CD4-positive, alpha-beta T cell treated with Interleukin-21 for 1 hour (primary cell): ENCODE data around the gene ENOX2.

Experiments used
- DNase-seq: peaks from one replicate; pipeline ENCODE4 v3.0.0-alpha.2; 2020

ENOX2 gene

DNA sequence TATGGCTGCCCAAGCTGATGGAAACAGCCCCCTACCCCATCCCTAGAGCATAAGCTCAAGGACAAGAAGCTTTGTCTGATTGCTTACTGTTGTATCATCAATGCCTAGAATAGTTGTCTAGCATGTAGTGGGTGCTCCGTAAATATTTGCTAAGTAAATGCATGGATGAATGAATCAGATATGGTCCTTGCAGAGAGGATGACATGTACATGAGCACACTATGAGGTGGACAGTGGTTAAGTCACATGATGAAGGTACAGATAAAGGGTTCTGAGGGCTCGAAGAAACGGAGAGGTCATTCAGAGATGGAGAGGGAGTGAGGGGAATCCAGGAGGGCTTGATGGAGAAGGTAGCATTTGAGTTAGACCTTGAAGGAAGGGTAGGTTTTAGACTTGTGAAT, 287.1 kb downstream of the ENOX2 start:
- no peak for DNase-seq

DNA sequence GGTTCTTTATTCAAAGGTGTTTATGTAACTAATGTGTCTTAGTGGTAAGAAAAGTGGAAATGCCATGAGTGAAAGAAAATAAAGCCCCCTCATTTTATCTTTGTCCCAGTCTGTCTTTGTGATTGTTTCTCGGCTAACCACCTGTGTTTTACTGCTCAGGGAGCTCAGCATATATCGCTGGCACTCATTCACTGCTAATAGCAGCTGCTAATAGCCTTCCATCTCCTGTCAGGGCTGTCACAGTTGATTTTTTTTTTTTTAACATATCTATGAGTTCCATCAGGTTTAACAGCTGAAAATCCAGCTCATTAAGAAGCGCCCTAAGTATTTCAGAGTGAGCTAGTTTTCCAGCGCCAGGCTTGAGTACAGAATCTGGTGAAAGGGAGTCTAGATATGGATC, 295.6 kb downstream of the ENOX2 start:
- no peak for DNase-seq

DNA sequence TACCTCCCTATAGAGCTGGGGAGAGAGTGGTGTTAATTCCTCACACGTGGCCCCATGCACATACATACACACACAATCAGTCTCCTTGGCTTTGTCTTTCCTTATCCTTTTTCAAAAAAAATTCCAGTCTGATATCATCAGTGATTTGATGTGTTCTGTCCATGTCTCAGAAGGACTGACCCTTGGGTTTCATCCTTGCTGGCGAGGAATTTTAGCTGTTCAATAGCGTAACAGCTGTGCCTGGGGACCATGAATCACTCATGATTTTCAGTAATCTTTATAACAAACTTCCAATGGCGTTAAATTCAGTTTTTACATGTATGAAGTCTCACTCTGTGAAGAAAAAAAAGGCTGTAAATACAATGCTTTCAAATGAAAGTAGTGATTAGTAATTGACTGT, 296.6 kb downstream of the ENOX2 start:
- no peak for DNase-seq

DNA sequence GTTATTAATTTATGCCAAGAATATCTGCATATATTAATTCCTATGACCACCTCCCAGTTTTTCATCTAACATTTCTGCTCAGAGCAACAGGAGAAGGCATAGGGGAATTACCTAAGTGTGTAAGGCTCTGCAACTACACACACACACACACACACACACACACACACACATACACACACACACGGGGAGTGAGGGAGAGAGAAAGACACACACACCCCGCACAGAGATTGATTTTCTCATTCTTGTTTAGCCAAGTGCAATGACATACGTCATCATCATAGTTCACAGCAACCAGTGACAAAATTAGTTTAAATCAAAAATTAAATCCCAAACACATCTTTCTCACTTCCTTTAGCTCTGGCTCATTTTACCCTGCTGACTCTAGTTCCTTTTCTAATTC, 298.1 kb downstream of the ENOX2 start:
- no peak for DNase-seq

DNA sequence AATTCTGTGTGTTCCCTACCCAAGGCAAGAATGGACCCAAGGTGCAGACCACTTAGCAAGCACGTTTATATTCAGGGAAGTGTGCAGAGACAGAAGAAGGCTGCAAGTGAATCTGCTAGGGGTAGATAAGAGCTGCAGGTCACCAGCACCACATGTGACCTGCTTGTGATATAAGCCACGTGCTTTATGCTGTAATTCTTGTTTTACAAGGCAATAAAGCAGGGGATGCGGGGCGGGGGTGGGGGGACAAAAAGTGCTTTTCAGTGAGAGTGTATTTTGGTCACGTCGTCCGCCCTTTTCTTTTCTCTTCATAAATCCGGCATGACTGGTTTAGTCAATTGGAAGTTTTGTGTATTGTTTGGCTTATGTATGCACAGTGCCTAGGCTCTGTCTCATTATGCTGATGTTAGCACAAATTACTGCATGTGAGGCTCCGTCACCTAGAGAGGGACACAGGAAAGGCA, 308.5 kb downstream of the ENOX2 start:
- no peak for DNase-seq

DNA sequence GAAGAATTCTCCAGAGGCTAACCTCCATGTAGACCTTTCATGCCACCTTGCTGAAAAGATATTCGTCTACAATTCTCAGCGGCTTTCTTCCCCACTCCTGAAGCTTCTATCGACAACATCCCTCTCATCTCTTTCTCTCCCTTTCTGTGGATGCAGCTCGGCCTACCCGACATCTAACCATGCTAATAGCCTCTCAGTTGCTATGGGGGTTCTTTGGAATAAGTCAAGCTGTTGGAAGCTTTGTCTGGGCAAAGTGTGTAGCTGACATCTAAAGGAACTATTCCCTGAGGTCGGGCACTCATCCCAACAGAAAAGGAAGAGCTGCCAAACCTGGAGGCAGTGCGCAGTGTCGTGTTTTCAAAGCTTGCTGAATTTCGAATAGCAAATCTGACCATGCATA, 309.1 kb downstream of the ENOX2 start:
- DNase-seq = no peak

DNA sequence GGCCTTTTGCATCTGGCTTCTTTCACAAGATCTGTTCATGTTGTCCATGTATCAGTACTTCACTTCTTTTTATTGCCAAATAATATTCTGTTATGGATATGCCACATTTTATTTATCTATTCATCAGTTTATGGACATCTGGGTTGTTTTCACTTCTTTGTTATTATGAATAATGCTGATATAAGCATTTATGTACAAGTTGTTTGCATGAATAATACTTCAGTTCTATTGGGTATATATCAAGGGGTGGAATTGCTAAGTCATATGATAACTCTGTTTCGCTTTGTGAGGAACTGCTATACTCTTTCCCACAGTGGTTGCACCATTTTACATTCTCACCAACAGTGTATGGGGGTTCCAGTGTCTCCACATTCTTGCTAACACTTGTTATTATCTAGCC, 310.8 kb downstream of the ENOX2 start:
- DNase-seq = no peak

DNA sequence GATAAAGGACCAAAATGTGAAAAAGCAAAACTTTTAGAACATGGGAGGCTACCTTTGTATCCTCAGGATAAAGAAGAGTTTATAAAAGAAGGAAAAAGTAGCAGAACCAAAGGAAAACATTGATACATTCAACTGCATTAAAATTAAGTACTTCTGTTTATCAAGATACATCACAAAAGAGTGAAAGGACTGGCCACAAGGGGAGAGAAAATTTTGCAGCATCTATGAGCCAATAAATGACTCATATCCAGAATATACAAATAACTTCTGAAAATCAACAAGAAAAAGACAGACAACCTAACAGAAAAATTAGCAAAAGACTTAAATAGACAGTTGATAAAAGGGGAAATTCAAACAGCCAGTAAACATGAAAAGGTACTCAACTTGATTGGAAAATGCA, 324.1 kb downstream of the ENOX2 start:
- no peak for DNase-seq

DNA sequence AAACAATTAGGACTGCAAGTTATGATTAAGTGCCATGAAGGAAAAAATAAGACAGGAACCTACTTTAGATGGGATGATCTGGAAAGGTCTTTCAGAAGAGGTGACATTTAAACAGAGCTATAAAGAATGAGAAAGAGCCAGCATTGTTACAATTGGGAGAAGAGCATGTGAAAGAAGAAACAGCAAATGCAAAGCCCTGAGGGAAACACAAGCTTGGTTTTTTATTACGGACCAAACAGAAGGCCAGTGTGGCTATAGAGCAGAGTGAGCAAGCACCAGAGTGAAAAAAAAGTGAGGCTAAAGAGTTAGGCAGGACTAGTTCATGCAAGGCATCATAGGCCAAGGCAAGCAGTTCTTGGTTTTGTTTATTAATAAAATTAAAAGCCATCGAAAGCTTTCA, 325.6 kb downstream of the ENOX2 start:
- DNase-seq = no peak

DNA sequence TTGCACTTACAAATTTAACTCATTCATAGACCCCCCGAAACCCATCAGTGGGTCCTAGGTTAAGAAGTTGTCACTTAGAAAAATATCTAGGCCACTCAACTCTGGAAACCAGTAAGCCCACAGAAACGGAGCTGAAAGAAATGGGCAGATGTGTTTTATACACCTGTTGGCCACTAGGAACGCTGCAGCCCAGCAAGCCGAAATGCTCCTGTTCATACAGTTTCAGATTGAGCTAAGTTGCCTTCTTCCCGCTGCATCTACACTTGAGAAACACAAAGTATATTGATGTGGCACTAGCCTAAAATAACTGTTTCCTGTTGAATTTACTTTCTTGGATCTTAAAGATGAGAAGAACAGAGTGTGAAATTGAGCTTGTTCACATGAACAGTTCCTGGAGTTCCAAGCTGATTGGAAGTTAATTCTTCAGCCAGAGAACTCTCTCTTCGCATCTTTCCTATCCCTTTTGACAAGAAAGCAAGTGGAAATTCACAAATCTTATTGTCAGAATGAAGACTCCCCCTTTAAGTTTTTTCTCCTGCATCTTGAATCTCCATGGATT, 327.1 kb downstream of the ENOX2 start:
- no peak for DNase-seq
